HEK293 (cell line): ENCODE measurements around the gene DDX24.
A peak's percentile ranks its signal among the peaks of the same experiment; 100 is the strongest.

Source experiments
- BCL11B ChIP-seq: fragments of 450-650 bp; formaldehyde crosslinking; IDR thresholded peaks from 2 replicates; pipeline ENCODE4 v1.5.1; 2016; ENCODE audit warnings: low read depth, missing biosample characterization, missing genetic modification characterization
- KLF1 ChIP-seq: fragments of 450-650 bp; formaldehyde crosslinking; IDR thresholded peaks from 2 replicates; pipeline ENCODE4 v1.5.1; 2016; ENCODE audit warnings: missing biosample characterization, missing genetic modification characterization
- SP3 ChIP-seq: fragments of 450-650 bp; formaldehyde crosslinking; IDR thresholded peaks from 2 replicates; pipeline ENCODE4 v1.5.1; 2016; ENCODE audit warnings: missing biosample characterization, missing genetic modification characterization
- YY1 ChIP-seq: fragments of 450-650 bp; formaldehyde crosslinking; IDR thresholded peaks from 2 replicates; pipeline ENCODE4 v1.5.1; 2018; ENCODE audit warnings: missing biosample characterization, missing genetic modification characterization
- YY2 ChIP-seq: fragments of 450-650 bp; formaldehyde crosslinking; IDR thresholded peaks from 2 replicates; pipeline ENCODE4 v1.5.1; 2016; ENCODE audit warnings: missing biosample characterization, missing genetic modification characterization
- ZBTB17 ChIP-seq: fragments of 450-650 bp; formaldehyde crosslinking; IDR thresholded peaks from 2 replicates; pipeline ENCODE4 v1.5.1; 2016; ENCODE audit warnings: missing biosample characterization, missing genetic modification characterization
- ZBTB7A ChIP-seq: fragments of 450-650 bp; formaldehyde crosslinking; IDR thresholded peaks from 2 replicates; pipeline ENCODE4 v1.5.1; 2016; ENCODE audit warnings: low read depth, missing biosample characterization, missing genetic modification characterization
- ZFP37 ChIP-seq: fragments of 450-650 bp; formaldehyde crosslinking; IDR thresholded peaks from 2 replicates; pipeline ENCODE4 v1.5.1; 2016; ENCODE audit warnings: missing biosample characterization, missing genetic modification characterization
- ZNF112 ChIP-seq: fragments of 450-650 bp; formaldehyde crosslinking; IDR thresholded peaks from 2 replicates; pipeline ENCODE4 v1.5.0; 2017; ENCODE audit warnings: missing biosample characterization, missing genetic modification characterization
- ZNF24 ChIP-seq: fragments of 450-650 bp; formaldehyde crosslinking; IDR thresholded peaks from 2 replicates; pipeline ENCODE4 v1.5.1; 2016; ENCODE audit warnings: missing biosample characterization, missing genetic modification characterization
- ZNF366 ChIP-seq: fragments of 450-650 bp; formaldehyde crosslinking; conservative IDR thresholded peaks from 2 replicates; pipeline ENCODE4 v1.5.1; 2016; ENCODE audit warnings: missing biosample characterization, missing genetic modification characterization
- ZNF391 ChIP-seq: fragments of 450-650 bp; formaldehyde crosslinking; IDR thresholded peaks from 2 replicates; pipeline ENCODE4 v1.5.1; 2016; ENCODE audit warnings: low read depth, missing biosample characterization, missing genetic modification characterization, borderline replicate concordance
- ZNF394 ChIP-seq: fragments of 450-650 bp; formaldehyde crosslinking; IDR thresholded peaks from 2 replicates; pipeline ENCODE4 v1.5.1; 2016; ENCODE audit warnings: missing biosample characterization, missing genetic modification characterization, mild to moderate bottlenecking, moderate library complexity, borderline replicate concordance
- ZNF654 ChIP-seq: fragments of 450-650 bp; formaldehyde crosslinking; IDR thresholded peaks from 2 replicates; pipeline ENCODE4 v1.5.1; 2016; ENCODE audit warnings: low read depth, missing biosample characterization, missing genetic modification characterization
- ZNF843 ChIP-seq: fragments of 450-650 bp; formaldehyde crosslinking; IDR thresholded peaks from 2 replicates; pipeline ENCODE4 v1.5.1; 2016; ENCODE audit warnings: missing biosample characterization, missing genetic modification characterization
- ZSCAN30 ChIP-seq: fragments of 450-650 bp; IDR thresholded peaks from 2 replicates; pipeline ENCODE4 v1.5.1; 2018; ENCODE audit warnings: missing biosample characterization, mild to moderate bottlenecking, missing genetic modification characterization, moderate library complexity
- TF ChIP-seq, protein P1 (sequence below): fragments of 450-650 bp; formaldehyde crosslinking; IDR thresholded peaks from 2 replicates; pipeline ENCODE4 v1.5.1; 2016; ENCODE audit warnings: missing biosample characterization, missing genetic modification characterization
- TF ChIP-seq, protein P2 (sequence below): fragments of 450-650 bp; formaldehyde crosslinking; IDR thresholded peaks from 2 replicates; pipeline ENCODE4 v1.5.1; 2017; ENCODE audit warnings: missing biosample characterization, missing genetic modification characterization
- TF ChIP-seq, protein P3 (sequence below): fragments of 450-650 bp; formaldehyde crosslinking; IDR thresholded peaks from 2 replicates; pipeline ENCODE4 v1.5.1; 2016; ENCODE audit warnings: missing biosample characterization, missing genetic modification characterization
- TF ChIP-seq, protein P4 (sequence below): fragments of 450-650 bp; formaldehyde crosslinking; IDR thresholded peaks from 2 replicates; pipeline ENCODE4 v1.5.1; 2016; ENCODE audit warnings: missing biosample characterization, missing genetic modification characterization
- TF ChIP-seq, protein P5 (sequence below): fragments of 450-650 bp; formaldehyde crosslinking; conservative IDR thresholded peaks from 2 replicates; pipeline ENCODE4 v1.5.1; 2016; ENCODE audit warnings: low read depth, missing biosample characterization, missing genetic modification characterization
- TF ChIP-seq, protein P6 (sequence below): fragments of 450-650 bp; formaldehyde crosslinking; IDR thresholded peaks from 2 replicates; pipeline ENCODE4 v1.5.1; 2017; ENCODE audit warnings: missing biosample characterization, missing genetic modification characterization
- TF ChIP-seq, protein P7 (sequence below): fragments of 450-650 bp; formaldehyde crosslinking; IDR thresholded peaks from 2 replicates; pipeline ENCODE4 v1.5.1; 2016; ENCODE audit warnings: missing biosample characterization, missing genetic modification characterization, low read depth

The DDX24 gene

DNA sequence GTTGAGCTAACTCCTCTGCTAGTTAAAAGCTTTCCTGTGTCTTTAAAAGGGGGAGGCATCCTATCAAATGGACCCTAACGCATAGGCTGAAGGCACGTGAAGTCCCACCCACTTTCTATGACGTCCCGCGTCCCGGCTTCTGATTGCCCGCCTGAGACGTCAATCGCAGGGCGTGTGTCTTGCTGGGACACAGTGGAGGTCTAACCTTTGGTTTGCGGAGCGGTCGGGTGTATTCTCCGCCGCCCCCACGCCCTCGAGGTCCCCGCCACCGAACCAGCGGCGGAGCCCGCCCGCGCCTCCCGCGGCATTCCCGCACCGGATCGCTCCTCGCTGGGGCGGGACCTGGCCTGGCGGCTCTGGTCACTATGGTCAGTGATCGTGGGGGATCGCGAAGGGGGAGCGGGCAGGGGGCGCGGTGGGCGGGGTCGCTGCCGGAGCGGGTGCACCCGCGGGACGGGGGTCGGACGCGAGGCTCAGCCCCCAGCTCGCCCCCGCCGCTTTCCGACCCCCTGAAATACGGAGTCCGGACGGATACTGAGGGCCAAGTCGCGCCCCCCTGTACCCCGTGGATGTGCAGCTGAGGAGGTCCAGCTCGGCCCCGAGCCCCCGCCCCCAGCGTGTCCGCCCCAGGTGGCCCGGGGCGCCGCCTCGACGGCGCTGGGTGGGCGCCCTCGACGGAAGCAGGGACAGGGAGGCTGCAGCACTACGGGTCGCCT lies 54.7 kb downstream of the DDX24 start, which contains the start of gene OTUB2 (continued):
- TF ChIP-seq, protein P1, sequence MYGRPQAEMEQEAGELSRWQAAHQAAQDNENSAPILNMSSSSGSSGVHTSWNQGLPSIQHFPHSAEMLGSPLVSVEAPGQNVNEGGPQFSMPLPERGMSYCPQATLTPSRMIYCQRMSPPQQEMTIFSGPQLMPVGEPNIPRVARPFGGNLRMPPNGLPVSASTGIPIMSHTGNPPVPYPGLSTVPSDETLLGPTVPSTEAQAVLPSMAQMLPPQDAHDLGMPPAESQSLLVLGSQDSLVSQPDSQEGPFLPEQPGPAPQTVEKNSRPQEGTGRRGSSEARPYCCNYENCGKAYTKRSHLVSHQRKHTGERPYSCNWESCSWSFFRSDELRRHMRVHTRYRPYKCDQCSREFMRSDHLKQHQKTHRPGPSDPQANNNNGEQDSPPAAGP (tag by site-specific recombination): peak; percentile 91
- TF ChIP-seq ZNF112 (tag by site-specific recombination) (no peak), ZNF843 (tag by site-specific recombination) (0 out of 2 replicates have a peak, but pooled peaks have one; percentile 31), BCL11B (tag by site-specific recombination) (peak; percentile 94), ZNF391 (tag by site-specific recombination) (peak; percentile 60; the same call in 1 of the 2 replicates), YY2 (tag by site-specific recombination) (no peak), KLF1 (tag by site-specific recombination) (peak; percentile 88), SP3 (peak; percentile 75), ZNF24 (tag by site-specific recombination) (0 out of 2 replicates have a peak, but pooled peaks have one; percentile 29), ZSCAN30 (peak; percentile 91), ZBTB7A (tag by site-specific recombination) (peak; percentile 80; the same call in 1 of the 2 replicates), ZNF366 (no peak), ZFP37 (tag by site-specific recombination) (peak; percentile 47; the same call in 1 of the 2 replicates), YY1 (tag by site-specific recombination) (no peak), ZNF394 (peak; percentile 45; the same call in 1 of the 2 replicates), ZNF654 (no peak), ZBTB17 (tag by site-specific recombination) (peak; percentile 47; the same call in 1 of the 2 replicates)
- TF ChIP-seq, protein P2, sequence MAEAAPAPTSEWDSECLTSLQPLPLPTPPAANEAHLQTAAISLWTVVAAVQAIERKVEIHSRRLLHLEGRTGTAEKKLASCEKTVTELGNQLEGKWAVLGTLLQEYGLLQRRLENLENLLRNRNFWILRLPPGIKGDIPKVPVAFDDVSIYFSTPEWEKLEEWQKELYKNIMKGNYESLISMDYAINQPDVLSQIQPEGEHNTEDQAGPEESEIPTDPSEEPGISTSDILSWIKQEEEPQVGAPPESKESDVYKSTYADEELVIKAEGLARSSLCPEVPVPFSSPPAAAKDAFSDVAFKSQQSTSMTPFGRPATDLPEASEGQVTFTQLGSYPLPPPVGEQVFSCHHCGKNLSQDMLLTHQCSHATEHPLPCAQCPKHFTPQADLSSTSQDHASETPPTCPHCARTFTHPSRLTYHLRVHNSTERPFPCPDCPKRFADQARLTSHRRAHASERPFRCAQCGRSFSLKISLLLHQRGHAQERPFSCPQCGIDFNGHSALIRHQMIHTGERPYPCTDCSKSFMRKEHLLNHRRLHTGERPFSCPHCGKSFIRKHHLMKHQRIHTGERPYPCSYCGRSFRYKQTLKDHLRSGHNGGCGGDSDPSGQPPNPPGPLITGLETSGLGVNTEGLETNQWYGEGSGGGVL: peak; percentile 88
- TF ChIP-seq, protein P3, sequence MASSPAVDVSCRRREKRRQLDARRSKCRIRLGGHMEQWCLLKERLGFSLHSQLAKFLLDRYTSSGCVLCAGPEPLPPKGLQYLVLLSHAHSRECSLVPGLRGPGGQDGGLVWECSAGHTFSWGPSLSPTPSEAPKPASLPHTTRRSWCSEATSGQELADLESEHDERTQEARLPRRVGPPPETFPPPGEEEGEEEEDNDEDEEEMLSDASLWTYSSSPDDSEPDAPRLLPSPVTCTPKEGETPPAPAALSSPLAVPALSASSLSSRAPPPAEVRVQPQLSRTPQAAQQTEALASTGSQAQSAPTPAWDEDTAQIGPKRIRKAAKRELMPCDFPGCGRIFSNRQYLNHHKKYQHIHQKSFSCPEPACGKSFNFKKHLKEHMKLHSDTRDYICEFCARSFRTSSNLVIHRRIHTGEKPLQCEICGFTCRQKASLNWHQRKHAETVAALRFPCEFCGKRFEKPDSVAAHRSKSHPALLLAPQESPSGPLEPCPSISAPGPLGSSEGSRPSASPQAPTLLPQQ (tag by site-specific recombination): peak; percentile 75
- TF ChIP-seq, protein P4, sequence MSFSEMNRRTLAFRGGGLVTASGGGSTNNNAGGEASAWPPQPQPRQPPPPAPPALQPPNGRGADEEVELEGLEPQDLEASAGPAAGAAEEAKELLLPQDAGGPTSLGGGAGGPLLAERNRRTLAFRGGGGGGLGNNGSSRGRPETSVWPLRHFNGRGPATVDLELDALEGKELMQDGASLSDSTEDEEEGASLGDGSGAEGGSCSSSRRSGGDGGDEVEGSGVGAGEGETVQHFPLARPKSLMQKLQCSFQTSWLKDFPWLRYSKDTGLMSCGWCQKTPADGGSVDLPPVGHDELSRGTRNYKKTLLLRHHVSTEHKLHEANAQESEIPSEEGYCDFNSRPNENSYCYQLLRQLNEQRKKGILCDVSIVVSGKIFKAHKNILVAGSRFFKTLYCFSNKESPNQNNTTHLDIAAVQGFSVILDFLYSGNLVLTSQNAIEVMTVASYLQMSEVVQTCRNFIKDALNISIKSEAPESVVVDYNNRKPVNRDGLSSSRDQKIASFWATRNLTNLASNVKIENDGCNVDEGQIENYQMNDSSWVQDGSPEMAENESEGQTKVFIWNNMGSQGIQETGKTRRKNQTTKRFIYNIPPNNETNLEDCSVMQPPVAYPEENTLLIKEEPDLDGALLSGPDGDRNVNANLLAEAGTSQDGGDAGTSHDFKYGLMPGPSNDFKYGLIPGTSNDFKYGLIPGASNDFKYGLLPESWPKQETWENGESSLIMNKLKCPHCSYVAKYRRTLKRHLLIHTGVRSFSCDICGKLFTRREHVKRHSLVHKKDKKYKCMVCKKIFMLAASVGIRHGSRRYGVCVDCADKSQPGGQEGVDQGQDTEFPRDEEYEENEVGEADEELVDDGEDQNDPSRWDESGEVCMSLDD (tag by site-specific recombination): peak; percentile 81; the same call in 1 of the 2 replicates
- TF ChIP-seq, protein P5, sequence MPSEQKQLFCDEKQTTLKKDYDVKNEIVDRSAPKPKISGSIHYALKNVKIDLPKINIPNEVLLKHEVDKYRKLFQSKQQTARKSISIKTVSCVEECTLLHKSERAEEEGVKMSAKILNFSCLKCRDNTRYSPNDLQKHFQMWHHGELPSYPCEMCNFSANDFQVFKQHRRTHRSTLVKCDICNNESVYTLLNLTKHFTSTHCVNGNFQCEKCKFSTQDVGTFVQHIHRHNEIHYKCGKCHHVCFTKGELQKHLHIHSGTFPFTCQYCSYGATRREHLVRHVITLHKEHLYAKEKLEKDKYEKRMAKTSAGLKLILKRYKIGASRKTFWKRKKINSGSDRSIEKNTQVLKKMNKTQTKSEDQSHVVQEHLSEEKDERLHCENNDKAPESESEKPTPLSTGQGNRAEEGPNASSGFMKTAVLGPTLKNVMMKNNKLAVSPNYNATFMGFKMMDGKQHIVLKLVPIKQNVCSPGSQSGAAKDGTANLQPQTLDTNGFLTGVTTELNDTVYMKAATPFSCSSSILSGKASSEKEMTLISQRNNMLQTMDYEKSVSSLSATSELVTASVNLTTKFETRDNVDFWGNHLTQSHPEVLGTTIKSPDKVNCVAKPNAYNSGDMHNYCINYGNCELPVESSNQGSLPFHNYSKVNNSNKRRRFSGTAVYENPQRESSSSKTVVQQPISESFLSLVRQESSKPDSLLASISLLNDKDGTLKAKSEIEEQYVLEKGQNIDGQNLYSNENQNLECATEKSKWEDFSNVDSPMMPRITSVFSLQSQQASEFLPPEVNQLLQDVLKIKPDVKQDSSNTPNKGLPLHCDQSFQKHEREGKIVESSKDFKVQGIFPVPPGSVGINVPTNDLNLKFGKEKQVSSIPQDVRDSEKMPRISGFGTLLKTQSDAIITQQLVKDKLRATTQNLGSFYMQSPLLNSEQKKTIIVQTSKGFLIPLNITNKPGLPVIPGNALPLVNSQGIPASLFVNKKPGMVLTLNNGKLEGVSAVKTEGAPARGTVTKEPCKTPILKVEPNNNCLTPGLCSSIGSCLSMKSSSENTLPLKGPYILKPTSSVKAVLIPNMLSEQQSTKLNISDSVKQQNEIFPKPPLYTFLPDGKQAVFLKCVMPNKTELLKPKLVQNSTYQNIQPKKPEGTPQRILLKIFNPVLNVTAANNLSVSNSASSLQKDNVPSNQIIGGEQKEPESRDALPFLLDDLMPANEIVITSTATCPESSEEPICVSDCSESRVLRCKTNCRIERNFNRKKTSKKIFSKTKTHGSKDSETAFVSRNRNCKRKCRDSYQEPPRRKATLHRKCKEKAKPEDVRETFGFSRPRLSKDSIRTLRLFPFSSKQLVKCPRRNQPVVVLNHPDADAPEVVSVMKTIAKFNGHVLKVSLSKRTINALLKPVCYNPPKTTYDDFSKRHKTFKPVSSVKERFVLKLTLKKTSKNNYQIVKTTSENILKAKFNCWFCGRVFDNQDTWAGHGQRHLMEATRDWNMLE (tag by site-specific recombination): 0 out of 2 replicates have a peak, but pooled peaks have one; percentile 22
- TF ChIP-seq, protein P6, sequence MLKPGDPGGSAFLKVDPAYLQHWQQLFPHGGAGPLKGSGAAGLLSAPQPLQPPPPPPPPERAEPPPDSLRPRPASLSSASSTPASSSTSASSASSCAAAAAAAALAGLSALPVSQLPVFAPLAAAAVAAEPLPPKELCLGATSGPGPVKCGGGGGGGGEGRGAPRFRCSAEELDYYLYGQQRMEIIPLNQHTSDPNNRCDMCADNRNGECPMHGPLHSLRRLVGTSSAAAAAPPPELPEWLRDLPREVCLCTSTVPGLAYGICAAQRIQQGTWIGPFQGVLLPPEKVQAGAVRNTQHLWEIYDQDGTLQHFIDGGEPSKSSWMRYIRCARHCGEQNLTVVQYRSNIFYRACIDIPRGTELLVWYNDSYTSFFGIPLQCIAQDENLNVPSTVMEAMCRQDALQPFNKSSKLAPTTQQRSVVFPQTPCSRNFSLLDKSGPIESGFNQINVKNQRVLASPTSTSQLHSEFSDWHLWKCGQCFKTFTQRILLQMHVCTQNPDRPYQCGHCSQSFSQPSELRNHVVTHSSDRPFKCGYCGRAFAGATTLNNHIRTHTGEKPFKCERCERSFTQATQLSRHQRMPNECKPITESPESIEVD (tag by site-specific recombination): no peak
- TF ChIP-seq, protein P7, sequence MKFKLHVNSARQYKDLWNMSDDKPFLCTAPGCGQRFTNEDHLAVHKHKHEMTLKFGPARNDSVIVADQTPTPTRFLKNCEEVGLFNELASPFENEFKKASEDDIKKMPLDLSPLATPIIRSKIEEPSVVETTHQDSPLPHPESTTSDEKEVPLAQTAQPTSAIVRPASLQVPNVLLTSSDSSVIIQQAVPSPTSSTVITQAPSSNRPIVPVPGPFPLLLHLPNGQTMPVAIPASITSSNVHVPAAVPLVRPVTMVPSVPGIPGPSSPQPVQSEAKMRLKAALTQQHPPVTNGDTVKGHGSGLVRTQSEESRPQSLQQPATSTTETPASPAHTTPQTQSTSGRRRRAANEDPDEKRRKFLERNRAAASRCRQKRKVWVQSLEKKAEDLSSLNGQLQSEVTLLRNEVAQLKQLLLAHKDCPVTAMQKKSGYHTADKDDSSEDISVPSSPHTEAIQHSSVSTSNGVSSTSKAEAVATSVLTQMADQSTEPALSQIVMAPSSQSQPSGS (tag by site-specific recombination): no peak
